HEK293 (cell line): ENCODE results near the gene AQP10.

Experiments
- CTCF ChIA-PET: fragments of 350-600 bp; formaldehyde crosslinking; extraction: SDS; loops from one replicate; lab custom pipeline; 2021; ENCODE audit warnings: antibody characterized with exemption; lab: Yijun Ruan, JAX
- POLR2A ChIA-PET: fragments of 300-600 bp; formaldehyde crosslinking; extraction: SDS; loops from one replicate; lab custom pipeline; 2020; ENCODE audit warnings: antibody characterized with exemption, inconsistent platforms; lab: Yijun Ruan, JAX
- H3K27ac ChIP-seq: fragments of 200-500 bp; sonication (Bioruptor generic); 2 replicates; pipeline ENCODE4 v1.5.1; 2014; ENCODE audit warnings: low read depth, low read length, control low read depth, inconsistent platforms; ENCODE audit errors: extremely low read depth
- H3K36me3 ChIP-seq, 2 experiments: fragments of 200-500 bp in 1 of 2; sonication (Bioruptor generic) in 1 of 2; 1 replicate in 1 of 2; 2 replicates in 1 of 2; pipeline ENCODE4 v1.5.1; 2014 to 2017; ENCODE audit warnings: inconsistent platforms in 2 of 2, low read length in 2 of 2; ENCODE audit not compliant: control insufficient read depth in 2 of 2, insufficient read depth in 1 of 2
- H3K4me1 ChIP-seq: fragments of 200-500 bp; sonication (Bioruptor generic); 2 replicates; pipeline ENCODE4 v1.5.1; 2014; ENCODE audit warnings: mild to moderate bottlenecking, low read length, inconsistent platforms; ENCODE audit not compliant: control insufficient read depth, insufficient read depth
- H3K4me3 ChIP-seq: 2 replicates; pipeline ENCODE4 v1.5.1; 2011; ENCODE audit warnings: low read depth, mild to moderate bottlenecking, control low read depth, low read length, moderate library complexity
- H3K9me3 ChIP-seq: fragments of 200-500 bp; sonication (Bioruptor generic); 2 replicates; pipeline ENCODE4 v1.5.1; 2014; ENCODE audit warnings: low read depth, low read length, inconsistent platforms; ENCODE audit not compliant: control insufficient read depth, insufficient read depth
- CTCF ChIP-seq: fragments of 450-650 bp; formaldehyde crosslinking; IDR thresholded peaks from 2 replicates; pipeline ENCODE4 v1.5.1; 2016; ENCODE audit warnings: missing biosample characterization, missing genetic modification characterization
- GLIS1 ChIP-seq: fragments of 450-650 bp; formaldehyde crosslinking; IDR thresholded peaks from 2 replicates; pipeline ENCODE4 v1.5.1; 2016; ENCODE audit warnings: missing biosample characterization, missing genetic modification characterization
- KLF7 ChIP-seq: fragments of 450-650 bp; formaldehyde crosslinking; IDR thresholded peaks from 2 replicates; pipeline ENCODE4 v1.5.1; 2016; ENCODE audit warnings: missing biosample characterization, missing genetic modification characterization, borderline replicate concordance
- PRDM10 ChIP-seq: fragments of 450-650 bp; formaldehyde crosslinking; IDR thresholded peaks from 2 replicates; pipeline ENCODE4 v1.5.1; 2016; ENCODE audit warnings: missing biosample characterization, missing genetic modification characterization
- ZIC2 ChIP-seq: fragments of 450-650 bp; formaldehyde crosslinking; IDR thresholded peaks from 2 replicates; pipeline ENCODE4 v1.5.1; 2016; ENCODE audit warnings: missing biosample characterization, missing genetic modification characterization
- ZNF169 ChIP-seq: fragments of 450-650 bp; formaldehyde crosslinking; IDR thresholded peaks from 2 replicates; pipeline ENCODE4 v1.5.1; 2016; ENCODE audit warnings: missing biosample characterization, missing genetic modification characterization
- ZNF174 ChIP-seq: fragments of 450-650 bp; formaldehyde crosslinking; IDR thresholded peaks from 2 replicates; pipeline ENCODE4 v1.5.0; 2017; ENCODE audit warnings: missing biosample characterization, mild to moderate bottlenecking, missing genetic modification characterization
- ZNF311 ChIP-seq: fragments of 450-650 bp; formaldehyde crosslinking; IDR thresholded peaks from 2 replicates; pipeline ENCODE4 v1.5.1; 2017; ENCODE audit warnings: missing biosample characterization, missing genetic modification characterization, borderline replicate concordance
- ZNF354C ChIP-seq: fragments of 450-650 bp; formaldehyde crosslinking; IDR thresholded peaks from 2 replicates; pipeline ENCODE4 v1.5.1; 2016; ENCODE audit warnings: missing biosample characterization, missing genetic modification characterization, low read depth, borderline replicate concordance
- ZNF654 ChIP-seq: fragments of 450-650 bp; formaldehyde crosslinking; IDR thresholded peaks from 2 replicates; pipeline ENCODE4 v1.5.1; 2016; ENCODE audit warnings: low read depth, missing biosample characterization, missing genetic modification characterization
- ZNF777 ChIP-seq: fragments of 450-650 bp; formaldehyde crosslinking; IDR thresholded peaks from 2 replicates; pipeline ENCODE4 v1.5.1; 2017; ENCODE audit warnings: missing biosample characterization, missing genetic modification characterization, borderline replicate concordance
- ZNF843 ChIP-seq: fragments of 450-650 bp; formaldehyde crosslinking; IDR thresholded peaks from 2 replicates; pipeline ENCODE4 v1.5.1; 2016; ENCODE audit warnings: missing biosample characterization, missing genetic modification characterization
- TF ChIP-seq, protein P1 (sequence below): fragments of 450-650 bp; formaldehyde crosslinking; IDR thresholded peaks from 2 replicates; pipeline ENCODE4 v1.5.1; 2016; ENCODE audit warnings: missing biosample characterization, missing genetic modification characterization, low read depth

Gene AQP10

DNA sequence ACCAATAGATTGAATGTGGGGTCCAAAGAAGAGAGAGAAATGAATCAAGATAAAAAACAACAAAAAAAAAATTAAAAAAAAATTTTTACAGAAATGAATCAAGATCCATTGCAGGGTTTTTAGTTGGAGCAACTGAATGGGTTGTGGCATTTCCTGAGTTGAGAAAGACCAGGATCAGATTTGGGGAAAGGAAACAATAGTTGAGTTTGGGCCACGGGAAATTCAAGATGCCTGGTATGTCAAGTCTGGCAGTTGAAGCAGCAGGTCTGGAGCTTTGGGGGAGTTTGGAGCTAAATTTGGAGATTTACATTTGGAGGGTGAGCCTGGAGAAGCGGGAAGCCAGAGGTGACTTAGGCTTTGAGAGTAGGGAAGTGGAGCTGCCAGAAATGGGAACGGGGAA lies 27.1 kb downstream of the AQP10 start (continued):
- TF ChIP-seq ZNF169 (no peak), ZNF777 (tag by site-specific recombination) (no peak)

- Histone ChIP-seq H3K4me3 (no peak overlapping the region), H3K36me3 (peaks cover 4 to 63% of the 10 kb centered on the region in 2 experiments; a peak in 2 of 3 replicates), H3K27ac (no peak overlapping the region), H3K9me3 (no peaks in the 10 kb centered on the region), H3K4me1 (0 out of 2 replicates have a peak, but pooled peaks cover 1% of the 10 kb centered on the region)
- ChIA-PET POLR2A (no interaction called here), CTCF (interaction anchor here (0.8 to 1.4 kb wide), 3 partner anchors 13 to 198 kb away, joined by 3 to 7 read pairs (median 4); partner anchors contain the start of gene ATP8B2)
- no peak for TF ChIP-seq ZNF654 (tag by site-specific recombination)
- peak; percentile 41 for TF ChIP-seq CTCF
- no peak for TF ChIP-seq ZNF354C
- no peak for TF ChIP-seq PRDM10
- no peak for TF ChIP-seq ZNF843 (tag by site-specific recombination)
- TF ChIP-seq ZIC2, result peak; percentile 64
- TF ChIP-seq KLF7 (tag by site-specific recombination), result no peak
- TF ChIP-seq, protein P1, sequence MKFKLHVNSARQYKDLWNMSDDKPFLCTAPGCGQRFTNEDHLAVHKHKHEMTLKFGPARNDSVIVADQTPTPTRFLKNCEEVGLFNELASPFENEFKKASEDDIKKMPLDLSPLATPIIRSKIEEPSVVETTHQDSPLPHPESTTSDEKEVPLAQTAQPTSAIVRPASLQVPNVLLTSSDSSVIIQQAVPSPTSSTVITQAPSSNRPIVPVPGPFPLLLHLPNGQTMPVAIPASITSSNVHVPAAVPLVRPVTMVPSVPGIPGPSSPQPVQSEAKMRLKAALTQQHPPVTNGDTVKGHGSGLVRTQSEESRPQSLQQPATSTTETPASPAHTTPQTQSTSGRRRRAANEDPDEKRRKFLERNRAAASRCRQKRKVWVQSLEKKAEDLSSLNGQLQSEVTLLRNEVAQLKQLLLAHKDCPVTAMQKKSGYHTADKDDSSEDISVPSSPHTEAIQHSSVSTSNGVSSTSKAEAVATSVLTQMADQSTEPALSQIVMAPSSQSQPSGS (tag by site-specific recombination), result no peak
- TF ChIP-seq ZNF174 (tag by site-specific recombination), result no peak
Observed at GRCh38 chr1:154348429-154349076, 27.7 kb downstream of the AQP10 start.

DNA sequence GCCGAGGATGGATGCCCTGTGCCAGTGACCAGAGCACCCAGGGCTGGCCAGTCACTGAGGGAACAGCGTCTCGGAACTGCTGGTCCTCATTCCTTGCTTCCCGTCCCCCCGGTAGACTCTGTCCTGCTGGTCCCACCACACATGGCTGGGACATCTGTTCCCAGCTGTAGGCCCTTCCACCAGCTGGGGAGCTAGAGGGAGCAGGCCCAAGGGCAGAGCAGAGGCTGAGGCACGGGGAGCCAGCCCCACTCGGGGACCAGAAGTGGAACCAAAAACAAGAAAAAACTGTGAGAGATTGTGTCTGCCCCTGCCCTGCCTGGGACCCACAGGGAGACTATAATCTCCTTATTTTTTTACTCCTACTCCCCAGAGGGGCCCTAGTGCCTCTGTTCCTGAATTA lies 28.2 kb downstream of the AQP10 start:
- ChIA-PET POLR2A (no interaction called here), CTCF (interaction anchor here (1.0 kb wide), 1 partner anchor 197 kb away, joined by 3 read pairs; no protein-coding TSS in a partner anchor)
- no peak overlapping the region for H3K4me3 ChIP-seq
- H3K9me3 ChIP-seq, result no peaks in the 10 kb centered on the region
- peaks cover 4 to 57% of the 10 kb centered on the region in 2 experiments; a peak in 2 of 3 replicates for H3K36me3 ChIP-seq
- TF ChIP-seq ZNF311 (tag by site-specific recombination), result no peak
- TF ChIP-seq GLIS1 (tag by site-specific recombination), result peak; percentile 46; the same call in 1 of the 2 replicates
- 0 out of 2 replicates have a peak, but pooled peaks cover 3% of the 10 kb centered on the region for H3K4me1 ChIP-seq
- H3K27ac ChIP-seq, result no peak overlapping the region
